HL-60/S4 treated with retinoic acid at 250 ng/mL for 4 days and 3 days (cell line): ENCODE results near the gene LAMA5.

ENCODE experiments used
- in situ Hi-C: fragments of 300-500 bp; cut with MboI; formaldehyde crosslinking; loops from 2 replicates; pipeline ENCODE4 v1.7.0; 2022; ENCODE audit warnings: low sequenced_read_pairs

Gene LAMA5

GRCh38 chr20:62372042-62372993, 5.2 kb upstream of the LAMA5 start:
- in situ Hi-C loops, result no loop called here

GRCh38 chr20:62371588-62372041, 4.5 kb upstream of the LAMA5 start:
- in situ Hi-C loops, result no loop called here

GRCh38 chr20:62370807-62371587, 3.9 kb upstream of the LAMA5 start:
- in situ Hi-C loops, result no loop called here

- in situ Hi-C loops, result no loop called here
These were observed 3.1 kb upstream of the LAMA5 start for GRCh38 chr20:62370115-62370806.

GRCh38 chr20:62369815-62370114, 2.7 kb upstream of the LAMA5 start:
- in situ Hi-C loops, result no loop called here

DNA sequence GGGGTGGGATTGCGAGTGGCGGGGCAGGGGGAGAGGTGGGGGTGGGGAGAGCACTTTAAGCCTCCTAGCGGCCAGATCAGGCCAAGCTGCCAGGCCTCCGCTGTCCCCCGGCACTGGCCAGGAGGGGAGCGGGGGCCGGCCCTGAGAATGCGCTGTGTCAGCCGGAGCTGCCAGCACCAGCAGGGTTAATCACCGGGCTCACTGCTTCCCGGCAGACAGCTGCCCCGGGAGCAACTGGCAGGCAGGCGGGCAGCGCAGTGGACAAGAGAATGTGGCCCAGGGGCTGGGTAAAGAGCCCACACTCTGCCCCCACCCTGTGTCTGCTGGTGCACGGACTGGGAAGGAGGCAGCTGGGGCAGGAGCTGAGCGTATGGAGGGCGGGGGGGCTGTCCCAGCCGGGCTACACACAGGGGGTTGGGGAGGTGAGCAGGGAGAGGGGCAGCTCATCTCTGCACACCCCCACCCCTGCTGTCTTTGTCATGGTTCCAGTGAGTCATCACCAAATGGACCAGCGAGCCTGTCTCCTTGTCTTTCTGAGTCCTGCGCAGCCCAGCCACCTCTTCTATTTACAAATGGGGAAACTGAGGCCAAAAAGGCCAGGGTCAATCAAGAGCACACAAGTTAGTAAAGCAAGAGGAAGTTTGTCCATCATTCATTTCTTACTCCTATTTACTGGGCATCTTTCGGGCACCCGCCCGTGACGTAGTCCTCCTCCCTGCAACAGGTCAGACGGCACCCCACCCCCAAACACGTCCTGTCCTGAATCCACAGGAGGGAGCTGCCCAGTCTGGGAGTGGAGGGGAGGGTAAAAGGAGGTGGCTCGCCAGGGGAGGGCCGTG, 2.1 kb upstream of the LAMA5 start:
- in situ Hi-C loops, result no loop called here

GRCh38 chr20:62368392-62368975, 1.4 kb upstream of the LAMA5 start:
- in situ Hi-C loops, result no loop called here

- in situ Hi-C loops, result no loop called here
These were observed 700 bp upstream of the LAMA5 start for GRCh38 chr20:62367633-62368391.

GRCh38 chr20:62366370-62367135, 559 bp downstream of the LAMA5 start:
- in situ Hi-C loops, result no loop called here

- in situ Hi-C loops, result no loop called here
These were observed 1.2 kb downstream of the LAMA5 start for GRCh38 chr20:62365814-62366369.

GRCh38 chr20:62364911-62365736, 2.0 kb downstream of the LAMA5 start:
- in situ Hi-C loops, result no loop called here

DNA sequence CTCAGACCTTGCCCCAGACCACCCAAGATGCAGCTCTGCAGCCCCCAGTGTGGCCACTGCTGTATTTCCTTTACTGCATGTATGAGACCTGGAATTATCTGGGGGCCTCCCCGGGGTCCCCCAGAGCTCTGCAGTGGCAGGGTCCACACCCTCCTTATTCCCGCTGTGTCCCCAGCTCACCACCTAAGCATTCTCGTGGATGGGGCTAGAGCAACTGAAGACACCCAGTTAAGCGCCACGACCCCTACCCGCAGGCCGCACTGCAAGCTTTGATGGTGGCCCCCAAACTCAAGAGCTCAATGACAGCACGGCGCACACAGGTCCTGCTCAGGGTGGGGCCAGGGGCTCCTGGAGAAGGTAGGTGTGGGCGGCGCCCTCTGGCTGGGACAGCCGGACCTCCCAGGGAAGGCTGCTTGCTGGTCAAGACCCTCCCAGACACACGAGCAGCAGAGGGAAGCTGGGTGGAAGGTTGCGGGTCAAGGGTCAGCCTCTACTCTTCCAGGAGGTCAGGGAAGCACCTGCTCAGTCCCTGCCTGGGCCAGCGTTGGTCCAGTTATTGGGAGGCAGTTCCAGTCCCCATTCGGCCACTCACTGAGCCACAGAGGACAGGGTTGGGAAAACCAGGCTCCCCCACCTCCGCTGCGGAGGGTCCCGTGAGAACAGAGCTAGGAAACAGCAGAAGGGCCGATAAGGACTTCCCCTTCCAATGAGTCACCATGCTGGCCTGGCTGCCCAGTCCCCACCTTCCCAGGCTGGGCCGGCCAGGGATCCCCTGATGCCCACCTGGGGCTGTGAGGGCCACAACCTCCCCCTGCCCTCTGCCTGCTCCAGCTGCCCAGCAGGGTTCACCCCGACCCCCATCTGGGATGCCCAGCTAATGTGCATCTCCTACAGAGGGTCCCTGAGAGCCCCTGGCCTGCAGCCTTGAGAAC, 2.9 kb downstream of the LAMA5 start:
- in situ Hi-C loops, result no loop called here

- in situ Hi-C loops, result no loop called here
These were observed 3.9 kb downstream of the LAMA5 start for GRCh38 chr20:62362991-62363919.

GRCh38 chr20:62362590-62362940, 4.5 kb downstream of the LAMA5 start:
- in situ Hi-C loops, result no loop called here

DNA sequence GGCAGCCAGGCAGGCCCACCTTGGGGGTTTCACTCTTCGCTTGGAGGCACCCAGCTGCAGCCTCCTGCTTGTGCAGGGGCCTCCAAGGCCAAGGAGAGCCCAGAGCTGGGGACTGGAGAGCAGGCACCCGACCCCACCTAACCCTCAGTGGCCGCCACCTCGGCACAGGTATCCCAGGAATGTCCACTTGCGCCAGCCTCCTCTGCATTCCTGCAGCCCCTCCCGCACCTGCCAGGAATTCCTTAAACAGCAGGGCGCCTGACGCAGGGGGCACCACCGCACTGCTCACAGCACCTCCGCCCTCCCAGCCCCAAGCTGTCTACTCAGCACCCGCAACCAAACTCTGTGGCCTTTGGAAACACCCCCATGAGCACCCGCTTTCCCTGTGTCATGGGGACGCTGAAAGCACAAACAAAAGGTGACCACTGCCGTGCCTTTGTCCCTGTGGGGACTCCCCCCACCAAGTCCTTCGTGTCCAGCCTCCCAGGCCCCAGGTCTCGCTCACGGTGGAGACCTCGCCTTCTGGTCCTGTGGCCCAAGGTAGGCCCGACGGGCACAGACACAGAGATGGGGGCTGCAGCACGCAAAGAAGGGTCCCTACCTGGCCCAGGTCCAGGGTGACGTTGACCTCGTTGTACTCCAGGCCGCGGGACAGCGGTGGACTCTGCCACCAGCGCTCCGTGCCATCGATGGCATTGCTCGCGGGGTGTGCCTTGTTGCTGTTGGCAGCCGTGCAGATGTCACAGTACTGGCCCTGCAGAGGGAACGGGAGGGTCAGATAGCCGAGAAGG, 5.1 kb downstream of the LAMA5 start:
- in situ Hi-C loops, result no loop called here
